SK-N-SH (cell line): ENCODE results near the gene FAM76A.

Experiments used
- CTCF ChIP-seq: fragments of 200-600 bp; sonication (generic); IDR thresholded peaks from 2 replicates; pipeline ENCODE4 v1.6.1; 2017; ENCODE audit warnings: antibody characterized with exemption, mild to moderate bottlenecking, moderate library complexity
- EP300 ChIP-seq, 2 experiments: IDR thresholded peaks; 2 replicates each; pipeline versions ENCODE4 v1.4.0 to v1.6.1; 2012; ENCODE audit warnings: borderline replicate concordance in 1 of 2, low read depth in 1 of 2, low read length in 1 of 2
- EZH2phosphoT487 ChIP-seq: fragments of 200-600 bp; sonication (generic); IDR thresholded peaks from 2 replicates; pipeline ENCODE4 v1.6.1; 2017; ENCODE audit warnings: low read depth, mixed run types, mild to moderate bottlenecking, antibody characterized with exemption, moderate library complexity, borderline replicate concordance
- MAX ChIP-seq: IDR thresholded peaks from 2 replicates; pipeline ENCODE4 v1.4.0; 2012; ENCODE audit warnings: low read depth
- POLR2AphosphoS5 ChIP-seq: IDR thresholded peaks from 2 replicates; pipeline ENCODE4 v1.6.1; 2012; ENCODE audit warnings: low read depth, low read length

DNA sequence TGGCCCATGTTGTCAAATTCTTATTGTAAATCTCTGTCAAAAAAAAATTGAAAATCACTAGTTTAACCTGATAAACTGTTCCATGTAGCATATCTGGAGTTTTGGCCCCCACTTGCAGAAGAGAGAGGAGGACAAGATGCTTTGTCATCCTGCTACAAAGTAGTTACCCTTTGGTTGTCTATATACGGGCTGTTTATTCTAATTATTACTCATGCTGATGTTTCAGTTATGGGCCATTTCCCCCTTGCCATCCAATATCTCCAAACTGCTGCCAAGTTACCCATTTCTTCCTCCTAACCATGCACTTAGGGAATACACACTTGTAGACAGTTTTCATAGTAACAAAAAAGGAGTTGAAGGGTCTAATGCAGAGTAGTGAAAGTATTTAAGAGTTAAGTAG is 69.8 kb downstream of the FAM76A start:
- TF ChIP-seq CTCF (no peak), EP300 (IDR thresholded peaks at IDR 0.05; ENCODE audit: borderline replicate concordance in 1 of 2, low read depth in 1 of 2, low read length in 1 of 2) (no peak), MAX (no peak), EZH2phosphoT487 (no peak), POLR2AphosphoS5 (no peak)
